GM21447 (cell line): ENCODE results near the gene CYP27A1.
"Not testable (repeated sequence)": the region's sequence is repeated elsewhere in the genome, so short reads cannot be mapped to it uniquely, and the experiment has no call there.

ENCODE experiments used
- ATAC-seq: cut with Tn5 transposase; IDR thresholded peaks from one replicate; pipeline ENCODE4 v1.9.1; 2021; ENCODE audit not compliant: unreplicated experiment

CYP27A1 gene

GRCh38 chr2:218772759-218773158 lies 9.2 kb upstream of the CYP27A1 start:
- ATAC-seq: not testable (repeated sequence)

- ATAC-seq: no peak
Observed at GRCh38 chr2:218773881-218774280, 8.1 kb upstream of the CYP27A1 start.

GRCh38 chr2:218776488-218776887 lies 5.5 kb upstream of the CYP27A1 start:
- ATAC-seq: no peak

GRCh38 chr2:218777276-218777990 lies 4.5 kb upstream of the CYP27A1 start:
- no peak for ATAC-seq

GRCh38 chr2:218780046-218780445 lies 1.9 kb upstream of the CYP27A1 start:
- no peak for ATAC-seq

GRCh38 chr2:218780851-218781690 lies 876 bp upstream of the CYP27A1 start:
- no peak for ATAC-seq

- no peak for ATAC-seq
Observed at GRCh38 chr2:218782528-218782844, 539 bp downstream of the CYP27A1 start.

- ATAC-seq: no peak
Observed at GRCh38 chr2:218783688-218784087, 1.7 kb downstream of the CYP27A1 start.

GRCh38 chr2:218785103-218785502 lies 3.2 kb downstream of the CYP27A1 start:
- ATAC-seq: no peak

GRCh38 chr2:218786133-218786532 lies 4.2 kb downstream of the CYP27A1 start:
- no peak for ATAC-seq

GRCh38 chr2:218788529-218789255 lies 6.7 kb downstream of the CYP27A1 start:
- no peak for ATAC-seq

GRCh38 chr2:218792433-218792832 lies 10.5 kb downstream of the CYP27A1 start:
- no peak for ATAC-seq

- ATAC-seq: no peak
Observed at GRCh38 chr2:218796691-218797090, 14.7 kb downstream of the CYP27A1 start.

GRCh38 chr2:218798767-218799504 lies 17.0 kb downstream of the CYP27A1 start:
- no peak for ATAC-seq

GRCh38 chr2:218799990-218800389 lies 18.0 kb downstream of the CYP27A1 start:
- no peak for ATAC-seq

- ATAC-seq: no peak
Observed at GRCh38 chr2:218802386-218802994, 20.5 kb downstream of the CYP27A1 start.

- no peak for ATAC-seq
Observed at GRCh38 chr2:218804817-218805216, 22.9 kb downstream of the CYP27A1 start.

- ATAC-seq: no peak
Observed at GRCh38 chr2:218805627-218806026, 23.7 kb downstream of the CYP27A1 start.

- no peak for ATAC-seq
Observed at GRCh38 chr2:218806346-218806978, 24.5 kb downstream of the CYP27A1 start.

- ATAC-seq: no peak
Observed at GRCh38 chr2:218807626-218808025, 25.7 kb downstream of the CYP27A1 start.
